Tibial nerve (tissue), 4 donors: Measurements from ENCODE around the gene MAPKAP1. TPM values are rescaled to one million over a fixed set of nuclear protein-coding genes. Genes with fewer than 3 reads are reported as not detected.

Experiments
- DNase-seq, 2 donors: peaks; one replicate each; pipeline ENCODE4 v3.0.0-alpha.2; 2019; ENCODE audit warnings: low spot score in 2 of 2
- H3K27ac ChIP-seq, 4 donors: fragments of 200-600 bp; sonication (generic) in 3 of 4; one replicate each; pipeline ENCODE4 v1.5.1; 2017 to 2019; ENCODE audit warnings: mild to moderate bottlenecking in 1 of 4
- H3K27me3 ChIP-seq, 2 donors: fragments of 200-600 bp; sonication (generic) in 1 of 2; one replicate each; pipeline versions ENCODE4 v1.5.1 to v1.6.0; 2017 to 2019
- H3K36me3 ChIP-seq, 3 donors: fragments of 200-600 bp; sonication (generic); one replicate each; pipeline ENCODE4 v1.5.1; 2018 to 2019
- H3K4me1 ChIP-seq, 4 donors: fragments of 200-600 bp; sonication (generic) in 3 of 4; one replicate each; pipeline ENCODE4 v1.5.1; 2017 to 2019
- H3K4me3 ChIP-seq, 4 donors: fragments of 200-600 bp; sonication (generic) in 3 of 4; one replicate each; pipeline ENCODE4 v1.5.1; 2017 to 2019; ENCODE audit warnings: mild to moderate bottlenecking in 1 of 4, moderate library complexity in 1 of 4
- H3K9me3 ChIP-seq, 4 donors: fragments of 200-600 bp; sonication (generic) in 3 of 4; one replicate each; pipeline ENCODE4 v1.5.1; 2017 to 2019
- EP300 ChIP-seq, 2 donors: sonication (generic); formaldehyde crosslinking; IDR thresholded peaks; one replicate each; pipeline ENCODE4 v1.6.1; 2017; ENCODE audit warnings: antibody characterized with exemption in 2 of 2, mild to moderate bottlenecking in 1 of 2
- POLR2A ChIP-seq, 2 donors: fragments of 450-650 bp; IDR thresholded peaks; one replicate each; pipeline ENCODE4 v1.6.1; 2017; ENCODE audit warnings: antibody characterized with exemption in 2 of 2, mild to moderate bottlenecking in 2 of 2, moderate library complexity in 2 of 2
- WGBS, 2 donors: methylation state at CpG; one replicate each; pipeline ENCODE4 v1.1.5; 2018; 5-methylcytosine and 5-hydroxymethylcytosine counted together
- total RNA-seq, 4 donors: library from RNA; depleted of rRNA; stranded (reverse); fragments of >200 nt; gene quantifications; one replicate each; pipeline ENCODE4 v1.1.0, GENCODE V29; 2016
- TF ChIP-seq, protein P1 (sequence below), 5 experiments: fragments of 200-600 bp in 3 of 5; fragments of 450-650 bp in 2 of 5; sonication (generic) in 3 of 5; IDR thresholded peaks; one replicate each; pipeline ENCODE4 v1.5.1; 2016 to 2019; ENCODE audit warnings: antibody characterized with exemption in 5 of 5, mild to moderate bottlenecking in 3 of 5, moderate library complexity in 2 of 5

MAPKAP1 gene
- total RNA-seq, 4 donors from 2014 or later: 61.4 to 111 (median 92.7) TPM

DNA sequence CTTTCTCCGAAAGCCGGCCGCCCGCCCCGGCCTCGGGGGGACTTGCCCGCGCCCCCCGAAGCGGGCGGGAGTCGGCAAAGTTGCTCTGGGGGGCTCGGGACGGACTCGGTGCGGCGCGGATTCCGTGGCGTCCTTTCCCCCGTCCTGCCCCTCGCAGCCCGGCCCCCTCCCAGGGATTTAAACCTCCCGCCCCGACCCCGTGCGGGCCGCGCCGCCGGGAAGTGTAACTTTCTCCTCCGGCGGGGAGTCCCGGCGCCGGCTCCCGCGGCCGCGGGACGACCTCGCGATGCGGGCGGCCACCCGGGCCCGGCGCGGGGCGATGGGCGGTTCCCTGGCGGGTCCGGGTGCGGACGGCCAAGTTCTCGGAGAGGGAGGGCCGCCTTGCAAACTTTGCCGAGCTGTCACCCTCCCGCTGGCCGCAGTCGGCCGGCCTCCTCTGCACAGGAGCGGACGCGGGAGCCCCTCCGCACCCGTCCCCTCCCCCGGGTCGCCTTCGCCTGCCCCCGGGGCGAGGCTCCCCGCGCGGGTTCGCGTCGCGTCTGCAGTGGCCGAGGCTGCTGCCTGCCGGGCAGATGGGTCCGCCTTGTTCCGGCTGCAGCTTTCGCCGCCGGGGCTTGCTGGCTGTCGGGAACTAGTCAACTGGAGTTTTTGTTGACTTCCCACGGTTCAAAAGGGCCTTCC, 40.9 kb upstream of the MAPKAP1 start:
- H3K4me1 ChIP-seq: peaks cover 0 to 44% (median 5%) of the 10 kb centered on the region in 4 donors
- TF ChIP-seq EP300 (IDR thresholded peaks at IDR 0.05) (no peak), POLR2A (IDR thresholded peaks at IDR 0.05) (peak in 1 of 2 donors; percentile 32)
- TF ChIP-seq, protein P1, sequence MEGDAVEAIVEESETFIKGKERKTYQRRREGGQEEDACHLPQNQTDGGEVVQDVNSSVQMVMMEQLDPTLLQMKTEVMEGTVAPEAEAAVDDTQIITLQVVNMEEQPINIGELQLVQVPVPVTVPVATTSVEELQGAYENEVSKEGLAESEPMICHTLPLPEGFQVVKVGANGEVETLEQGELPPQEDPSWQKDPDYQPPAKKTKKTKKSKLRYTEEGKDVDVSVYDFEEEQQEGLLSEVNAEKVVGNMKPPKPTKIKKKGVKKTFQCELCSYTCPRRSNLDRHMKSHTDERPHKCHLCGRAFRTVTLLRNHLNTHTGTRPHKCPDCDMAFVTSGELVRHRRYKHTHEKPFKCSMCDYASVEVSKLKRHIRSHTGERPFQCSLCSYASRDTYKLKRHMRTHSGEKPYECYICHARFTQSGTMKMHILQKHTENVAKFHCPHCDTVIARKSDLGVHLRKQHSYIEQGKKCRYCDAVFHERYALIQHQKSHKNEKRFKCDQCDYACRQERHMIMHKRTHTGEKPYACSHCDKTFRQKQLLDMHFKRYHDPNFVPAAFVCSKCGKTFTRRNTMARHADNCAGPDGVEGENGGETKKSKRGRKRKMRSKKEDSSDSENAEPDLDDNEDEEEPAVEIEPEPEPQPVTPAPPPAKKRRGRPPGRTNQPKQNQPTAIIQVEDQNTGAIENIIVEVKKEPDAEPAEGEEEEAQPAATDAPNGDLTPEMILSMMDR (IDR thresholded peaks at IDR 0.05): no peak
- no peaks in the 10 kb centered on the region for H3K9me3 ChIP-seq
- H3K27me3 ChIP-seq: no peaks in the 10 kb centered on the region
- peak overlapping the region; percentile 59 to 93 (median 83) for H3K27ac ChIP-seq
- DNase-seq: no peak
- H3K4me3 ChIP-seq: peak overlapping the region; percentile 66 to 93 (median 72)
- WGBS, 2 donors: 1 to 2% methylated on average over 21 to 33 of the region's 88 CpGs
- H3K36me3 ChIP-seq: no peaks in the 10 kb centered on the region

DNA sequence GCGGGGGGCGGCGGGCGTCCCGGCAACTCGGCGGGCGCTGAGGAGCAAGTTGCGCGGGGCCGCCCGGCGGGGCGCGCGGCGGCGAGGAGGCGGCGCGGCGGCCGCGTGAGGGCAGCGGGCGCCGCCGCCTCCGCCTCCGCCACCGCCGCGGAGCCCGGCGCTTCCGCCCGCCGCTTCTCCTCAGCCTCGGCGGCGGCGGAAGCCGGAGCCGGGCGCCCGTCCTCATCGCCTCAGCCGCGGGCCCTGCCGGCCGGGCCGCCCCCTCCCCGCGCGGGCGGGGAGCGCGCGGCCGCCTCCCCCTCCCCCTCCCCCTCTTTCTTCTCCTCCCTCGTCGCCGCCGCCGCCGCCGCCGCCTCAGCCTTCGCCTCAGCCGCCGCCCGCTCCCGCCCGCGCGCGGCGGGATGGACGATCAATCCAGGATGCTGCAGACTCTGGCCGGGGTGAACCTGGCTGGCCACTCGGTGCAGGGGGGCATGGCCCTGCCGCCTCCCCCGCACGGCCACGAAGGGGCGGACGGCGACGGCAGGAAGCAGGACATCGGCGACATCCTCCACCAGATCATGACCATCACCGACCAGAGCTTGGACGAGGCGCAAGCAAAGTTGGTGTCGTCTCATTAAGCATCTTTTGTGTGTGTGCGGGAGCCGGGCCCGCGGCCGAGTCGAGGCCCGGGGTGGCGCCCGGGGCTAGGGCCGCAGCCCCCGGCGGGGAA, 40.2 kb upstream of the MAPKAP1 start, which contains the start of gene PBX3:
PBX3 (plus strand) TSS at position 321 of the 712 bp plus-strand sequence.
- TF ChIP-seq, protein P1 (IDR thresholded peaks at IDR 0.05): no peak
- peak in 1 of 2 donors; percentile 53 for TF ChIP-seq EP300 (IDR thresholded peaks at IDR 0.05)
- no peaks in the 10 kb centered on the region for H3K27me3 ChIP-seq
- WGBS, 2 donors: 0% methylated on average over 23 to 29 of the region's 107 CpGs
- H3K27ac ChIP-seq: peak within 1 kb of the TSS; percentile 74 to 93 (median 87)
- no peaks in the 10 kb centered on the region for H3K9me3 ChIP-seq
- peak in 1 of 2 donors; percentile 18 for DNase-seq
- peak within 1 kb of the TSS; percentile 66 to 93 (median 72) for H3K4me3 ChIP-seq
- no peaks in the 10 kb centered on the region for H3K36me3 ChIP-seq
- peaks cover 0 to 38% (median 5%) of the 10 kb centered on the region in 4 donors for H3K4me1 ChIP-seq

DNA sequence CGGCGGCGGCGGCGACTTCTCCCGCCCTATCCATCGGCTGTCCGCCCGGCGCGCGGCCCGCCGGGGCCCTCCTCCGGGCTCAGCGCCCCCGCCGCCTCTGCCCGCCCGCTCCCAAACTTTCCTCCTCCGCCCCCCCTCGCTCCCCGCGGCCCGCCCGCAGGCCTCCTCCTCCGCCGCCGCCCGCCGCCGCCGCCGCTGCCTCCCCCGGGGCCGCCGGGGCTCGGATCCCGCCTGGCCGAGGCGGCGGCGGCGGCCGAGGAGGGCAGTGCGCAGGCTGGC, 39.7 kb upstream of the MAPKAP1 start:
- DNase-seq: no peak
- H3K9me3 ChIP-seq: no peaks in the 10 kb centered on the region
- WGBS, 2 donors: 0% methylated on average over 6 of the region's 46 CpGs; no CpG with 5 or more reads in 1 of the 2 donors
- peak overlapping the region; percentile 74 to 93 (median 86) for H3K27ac ChIP-seq
- peak overlapping the region in 3 of 4 donors; percentile 65 to 72 (median 71) for H3K4me3 ChIP-seq
- no peaks in the 10 kb centered on the region for H3K36me3 ChIP-seq
- TF ChIP-seq POLR2A (IDR thresholded peaks at IDR 0.05): peak in 1 of 2 donors; percentile 42
- no peak for TF ChIP-seq EP300 (IDR thresholded peaks at IDR 0.05)
- no peaks in the 10 kb centered on the region for H3K27me3 ChIP-seq
- H3K4me1 ChIP-seq: peaks cover 0 to 34% (median 5%) of the 10 kb centered on the region in 4 donors

DNA sequence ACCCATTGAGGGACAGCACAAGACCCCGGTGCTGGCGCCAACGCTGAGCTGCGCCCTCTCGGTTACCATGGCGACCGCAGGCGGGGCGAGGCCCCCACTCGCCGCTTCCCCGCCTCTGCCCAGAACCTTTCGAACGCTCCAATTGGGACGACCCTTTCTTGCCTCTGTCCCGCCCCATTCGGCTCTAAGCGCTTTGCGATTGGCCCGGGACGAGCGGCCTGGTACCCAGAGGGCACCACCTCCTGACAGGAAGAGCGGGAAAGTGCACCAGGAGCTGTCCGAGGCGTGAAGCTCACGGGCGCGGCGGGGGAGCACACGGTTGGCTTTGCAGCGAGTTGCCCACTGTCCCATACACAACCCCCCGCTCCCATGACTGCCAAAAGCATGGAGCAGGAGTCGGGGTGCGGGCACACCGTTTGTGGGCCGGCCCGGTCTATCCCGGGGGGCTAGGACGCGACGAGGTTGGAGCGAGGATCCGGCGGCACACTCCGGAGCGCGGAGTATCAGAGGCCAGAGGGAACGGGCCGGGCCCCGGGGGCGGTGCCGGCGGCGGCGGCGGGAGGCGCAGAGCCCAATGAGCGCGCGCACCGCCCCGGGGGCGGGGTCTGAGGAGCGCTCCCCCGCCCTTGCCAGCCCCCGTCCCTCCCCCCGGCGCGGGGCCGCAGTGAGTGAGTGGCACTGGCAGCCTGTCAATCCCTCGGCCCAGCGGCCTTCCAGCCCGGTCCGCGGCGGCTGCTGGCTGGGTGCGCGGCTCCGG, 39.2 kb upstream of the MAPKAP1 start:
- no peaks in the 10 kb centered on the region for H3K9me3 ChIP-seq
- 0% methylated on average over 31 to 55 of the region's 79 CpGs for WGBS, 2 donors
- no peaks in the 10 kb centered on the region for H3K27me3 ChIP-seq
- TF ChIP-seq, protein P1 (IDR thresholded peaks at IDR 0.05): peak in 1 of 5 experiments; percentile 33
- TF ChIP-seq POLR2A (IDR thresholded peaks at IDR 0.05) (peak in 1 of 2 donors; percentile 43), EP300 (IDR thresholded peaks at IDR 0.05) (peak in 1 of 2 donors; percentile 80)
- DNase-seq: peak; percentile 86 to 88
- peak overlapping the region; percentile 74 to 93 (median 86) for H3K27ac ChIP-seq
- H3K4me1 ChIP-seq: peaks cover 0 to 29% (median 5%) of the 10 kb centered on the region in 4 donors
- peak overlapping the region; percentile 65 to 75 (median 72) for H3K4me3 ChIP-seq
- no peaks in the 10 kb centered on the region for H3K36me3 ChIP-seq

DNA sequence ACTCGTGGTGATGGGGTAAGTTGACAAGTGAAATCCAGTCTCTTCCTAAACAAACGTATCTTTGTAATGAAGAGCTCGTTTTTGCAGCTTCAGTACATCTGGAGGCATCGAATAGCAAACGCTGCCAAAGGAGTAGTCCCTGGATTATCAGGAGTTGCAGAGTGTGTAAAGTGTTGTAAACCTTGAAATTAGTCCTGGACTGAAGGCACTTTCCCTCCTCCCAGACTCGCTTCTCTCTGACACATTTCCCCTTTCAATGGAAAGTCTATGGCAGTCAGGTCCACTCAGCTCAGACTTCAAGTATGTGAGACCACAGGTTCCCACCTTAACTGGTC, 38.6 kb upstream of the MAPKAP1 start:
- H3K9me3 ChIP-seq: no peaks in the 10 kb centered on the region
- H3K4me3 ChIP-seq: peak overlapping the region; percentile 65 to 75 (median 72)
- H3K4me1 ChIP-seq: peaks cover 0 to 24% (median 5%) of the 10 kb centered on the region in 4 donors
- H3K27ac ChIP-seq: peak overlapping the region in 3 of 4 donors; percentile 81 to 93 (median 90)
- H3K27me3 ChIP-seq: no peaks in the 10 kb centered on the region
- 28% methylated on average over 6 of the region's 6 CpGs for WGBS, 2 donors
- DNase-seq: no peak
- no peaks in the 10 kb centered on the region for H3K36me3 ChIP-seq
- TF ChIP-seq, protein P1 (IDR thresholded peaks at IDR 0.05): no peak
- TF ChIP-seq EP300 (IDR thresholded peaks at IDR 0.05) (no peak), POLR2A (IDR thresholded peaks at IDR 0.05) (no peak)
